Hepatocyte (in vitro differentiated cells): Measurements from ENCODE around the gene AHSP. TPM values are rescaled to one million over a fixed set of nuclear protein-coding genes. Genes with fewer than 3 reads are reported as not detected.

Source experiments
- DNase-seq: peaks from one replicate; pipeline ENCODE4 v3.0.0-alpha.2; 2016; ENCODE audit warnings: low spot score
- H2AFZ ChIP-seq: fragments of 200-600 bp; sonication (generic); 2 replicates; pipeline ENCODE4 v1.6.0; 2016; ENCODE audit warnings: antibody characterized with exemption, mild to moderate bottlenecking
- H3K27ac ChIP-seq: fragments of 200-600 bp; sonication (generic); 2 replicates; pipeline ENCODE4 v1.5.1; 2016; ENCODE audit warnings: mild to moderate bottlenecking
- H3K27me3 ChIP-seq: fragments of 200-600 bp; sonication (generic); 2 replicates; pipeline ENCODE4 v1.6.1; 2016
- H3K36me3 ChIP-seq: fragments of 200-600 bp; sonication (generic); replicated peaks from 2 replicates; pipeline ENCODE4 v1.5.1; 2016; ENCODE audit warnings: low read depth; ENCODE audit not compliant: insufficient read depth
- H3K4me1 ChIP-seq: fragments of 200-600 bp; sonication (generic); 2 replicates; pipeline ENCODE4 v1.5.1; 2016; ENCODE audit warnings: mild to moderate bottlenecking, moderate library complexity; ENCODE audit not compliant: insufficient read depth
- H3K4me2 ChIP-seq: fragments of 200-600 bp; sonication (generic); 2 replicates; pipeline ENCODE4 v1.6.0; 2016
- H3K4me3 ChIP-seq: fragments of 200-600 bp; sonication (generic); 2 replicates; pipeline ENCODE4 v1.5.1; 2016; ENCODE audit warnings: mild to moderate bottlenecking
- H3K79me2 ChIP-seq: fragments of 200-600 bp; sonication (generic); 2 replicates; pipeline ENCODE4 v1.6.0; 2017; ENCODE audit warnings: mild to moderate bottlenecking
- H3K9me2 ChIP-seq: fragments of 200-600 bp; sonication (generic); replicated peaks from 2 replicates; pipeline ENCODE4 v1.6.0; 2017; ENCODE audit warnings: mild to moderate bottlenecking; ENCODE audit not compliant: insufficient read depth
- H3K9me3 ChIP-seq: fragments of 200-600 bp; sonication (generic); 2 replicates; pipeline ENCODE4 v1.5.1; 2016; ENCODE audit warnings: low read depth, mild to moderate bottlenecking
- H4K20me1 ChIP-seq: fragments of 200-600 bp; sonication (generic); 2 replicates; pipeline ENCODE4 v1.6.0; 2016; ENCODE audit warnings: mild to moderate bottlenecking; ENCODE audit not compliant: insufficient read depth, poor library complexity, severe bottlenecking
- CTCF ChIP-seq: fragments of 200-600 bp; sonication (generic); IDR thresholded peaks from 2 replicates; pipeline ENCODE4 v1.5.1; 2016; ENCODE audit warnings: antibody characterized with exemption, mild to moderate bottlenecking; ENCODE audit not compliant: poor library complexity
- EZH2 ChIP-seq: fragments of 200-600 bp; sonication (generic); IDR thresholded peaks from 2 replicates; pipeline ENCODE4 v1.6.1; 2016; ENCODE audit warnings: antibody characterized with exemption, mild to moderate bottlenecking, borderline replicate concordance
- EZH2phosphoT487 ChIP-seq: fragments of 200-600 bp; sonication (generic); IDR thresholded peaks from one replicate; pipeline ENCODE4 v1.6.1; 2018; ENCODE audit warnings: antibody characterized with exemption, mild to moderate bottlenecking, low read depth, moderate library complexity; ENCODE audit not compliant: unreplicated experiment, severe bottlenecking
- WGBS: methylation state at CpG from one replicate; pipeline ENCODE4 v1.1.6; 2016; ENCODE audit warnings: low lambda C conversion rate; ENCODE audit errors: missing lambda C conversion rate; 5-methylcytosine and 5-hydroxymethylcytosine counted together
- polyA plus RNA-seq: library from polyadenylated mRNA; unstranded; fragments of >200 nt; fragmentation: Nextera tagmentation; extraction: Ambion mirVana; gene quantifications from 2 replicates; pipeline ENCODE4 v1.2.1, GENCODE V29; 2016
- total RNA-seq: library from RNA; depleted of rRNA; stranded (reverse); fragments of >200 nt; gene quantifications from 2 replicates; pipeline ENCODE4 v1.2.3, GENCODE V29; 2014

Gene AHSP
- total and polyA plus RNA-seq, 2 experiments from 2014 or later = not detected

DNA sequence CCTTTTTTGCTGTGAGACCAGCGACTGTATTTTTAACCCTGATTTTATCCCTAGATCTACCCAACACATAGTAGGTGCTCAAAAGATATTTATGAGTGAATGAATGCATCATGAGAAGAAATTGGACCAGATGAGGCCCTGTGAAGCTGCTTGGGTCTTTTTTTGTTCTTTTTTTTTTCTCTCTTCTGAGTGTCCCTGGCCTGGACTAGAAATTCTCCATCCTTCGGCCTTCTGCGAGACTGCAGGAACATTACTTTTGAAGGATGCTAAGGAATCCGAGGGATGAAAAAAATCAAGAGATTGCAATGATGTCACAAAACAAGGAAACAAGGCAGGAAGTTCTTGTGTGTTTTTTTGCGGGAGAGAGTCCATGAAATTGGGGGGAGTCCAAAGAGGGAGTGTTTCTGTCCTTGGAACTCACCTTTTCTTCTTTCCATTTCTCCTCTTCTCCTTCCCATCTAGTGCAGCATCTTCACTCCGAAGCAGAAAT lies 18.9 kb upstream of the AHSP start:
- peak overlapping the region; percentile 80 for H2AFZ ChIP-seq
- H3K4me2 ChIP-seq = peak overlapping the region; percentile 77
- peaks cover 22% of the 10 kb centered on the region for H3K4me1 ChIP-seq
- no peaks in the 10 kb centered on the region for H3K9me2 ChIP-seq
- WGBS = 42% methylated on average over 6 of the region's 6 CpGs
- H3K27ac ChIP-seq = peak overlapping the region; percentile 95
- H4K20me1 ChIP-seq = no peaks in the 10 kb centered on the region
- TF ChIP-seq EZH2phosphoT487 (no peak), EZH2 (no peak), CTCF (no peak)
- peaks cover 35% of the 10 kb centered on the region for H3K79me2 ChIP-seq
- H3K36me3 ChIP-seq = no peaks in the 10 kb centered on the region
- peak overlapping the region; percentile 62 for H3K4me3 ChIP-seq
- no peaks in the 10 kb centered on the region for H3K9me3 ChIP-seq
- no peak for DNase-seq
- no peaks in the 10 kb centered on the region for H3K27me3 ChIP-seq

DNA sequence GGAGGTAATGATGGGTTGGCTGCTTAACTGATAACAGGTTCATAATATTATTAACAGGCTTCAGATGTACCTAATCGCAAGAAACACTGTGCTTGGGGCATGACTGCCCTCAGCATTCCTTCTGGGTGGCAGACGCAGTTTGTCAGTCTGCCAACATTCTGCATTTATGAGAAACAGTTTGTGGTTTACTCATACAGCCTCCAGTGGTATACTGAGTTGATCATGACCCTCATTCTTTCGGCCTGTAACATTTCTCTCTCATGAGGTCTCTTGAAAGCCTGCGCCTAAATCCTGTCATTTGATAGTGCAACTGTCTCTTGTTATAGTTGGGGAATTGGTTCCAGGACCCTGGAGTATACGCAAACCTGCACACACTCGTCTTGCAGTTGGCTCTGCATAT lies 14.6 kb upstream of the AHSP start:
- no peak overlapping the region for H3K4me3 ChIP-seq
- no peaks in the 10 kb centered on the region for H4K20me1 ChIP-seq
- 75% methylated on average over 6 of the region's 6 CpGs for WGBS
- no peak for DNase-seq
- no peak overlapping the region for H3K4me2 ChIP-seq
- H3K27ac ChIP-seq = no peak overlapping the region
- no peak for TF ChIP-seq CTCF
- TF ChIP-seq EZH2 = no peak
- TF ChIP-seq EZH2phosphoT487 = no peak
- H3K9me3 ChIP-seq = no peaks in the 10 kb centered on the region
- H3K9me2 ChIP-seq = no peaks in the 10 kb centered on the region
- H2AFZ ChIP-seq = no peak overlapping the region
- H3K36me3 ChIP-seq = no peaks in the 10 kb centered on the region
- peaks cover 11% of the 10 kb centered on the region for H3K4me1 ChIP-seq
- H3K27me3 ChIP-seq = no peaks in the 10 kb centered on the region
- H3K79me2 ChIP-seq = peaks cover 14% of the 10 kb centered on the region

DNA sequence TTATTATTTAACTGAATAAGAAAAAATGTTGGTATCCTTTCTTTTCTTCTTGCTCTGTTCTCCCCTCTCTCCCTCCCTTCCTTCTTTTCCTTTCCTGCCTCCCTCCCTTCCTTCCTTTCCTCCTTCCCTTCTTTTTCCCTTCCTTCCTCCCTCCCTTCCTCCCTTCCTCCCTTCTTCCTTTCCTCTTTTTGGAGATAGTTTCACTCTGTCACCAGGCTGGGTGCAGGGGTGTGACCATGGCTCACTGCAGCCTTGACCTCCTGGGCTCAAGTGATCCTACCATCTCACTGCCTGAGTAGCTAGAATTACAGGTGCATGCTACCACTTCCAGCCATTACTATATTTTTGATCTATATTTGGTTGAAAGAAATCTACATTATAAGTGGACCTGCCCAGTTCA lies 13.8 kb upstream of the AHSP start:
- H3K4me2 ChIP-seq = no peak overlapping the region
- no peak overlapping the region for H3K27ac ChIP-seq
- no peak for DNase-seq
- peaks cover 13% of the 10 kb centered on the region for H3K79me2 ChIP-seq
- H3K4me1 ChIP-seq = peaks cover 11% of the 10 kb centered on the region
- no peak overlapping the region for H2AFZ ChIP-seq
- no peaks in the 10 kb centered on the region for H4K20me1 ChIP-seq
- H3K9me3 ChIP-seq = no peaks in the 10 kb centered on the region
- no peaks in the 10 kb centered on the region for H3K36me3 ChIP-seq
- no peak overlapping the region for H3K4me3 ChIP-seq
- TF ChIP-seq CTCF (no peak), EZH2phosphoT487 (no peak), EZH2 (no peak)
- no peaks in the 10 kb centered on the region for H3K9me2 ChIP-seq
- H3K27me3 ChIP-seq = no peaks in the 10 kb centered on the region
